Thyroid gland (tissue), 4 donors: ENCODE results near the gene SP140.

Experiments
- POLR2A ChIP-seq, 2 donors: fragments of 450-650 bp; IDR thresholded peaks; one replicate each; pipeline ENCODE4 v1.6.1; 2017; ENCODE audit warnings: antibody characterized with exemption in 2 of 2, mild to moderate bottlenecking in 2 of 2, moderate library complexity in 1 of 2
- TF ChIP-seq, protein P1 (sequence below), 6 experiments: fragments of 200-600 bp in 3 of 6; fragments of 450-650 bp in 3 of 6; sonication (generic) in 3 of 6; IDR thresholded peaks; one replicate each; pipeline ENCODE4 v1.5.1; 2016 to 2019; ENCODE audit warnings: antibody characterized with exemption in 6 of 6, mild to moderate bottlenecking in 2 of 6, inconsistent platforms in 1 of 6, moderate library complexity in 1 of 6

DNA sequence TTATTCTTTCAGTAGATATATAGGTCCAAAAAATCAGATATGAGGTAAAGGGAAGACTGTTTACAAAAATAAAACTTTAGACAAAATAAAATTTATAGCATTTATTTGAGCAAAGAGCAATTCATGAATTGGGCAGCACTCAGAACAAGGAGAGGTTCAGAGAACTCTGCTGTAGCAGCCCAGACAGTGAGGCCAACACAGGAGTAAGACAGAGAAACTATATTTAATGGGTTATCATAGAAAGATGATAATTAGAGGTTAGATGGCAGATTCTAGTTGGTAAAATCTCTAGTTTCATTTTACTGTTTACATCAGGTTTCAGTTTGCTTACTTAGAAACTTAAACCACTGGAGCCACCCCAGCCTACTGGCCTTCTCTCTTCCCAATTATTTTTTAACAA, 71.4 kb downstream of the SP140 start:
- TF ChIP-seq, protein P1, sequence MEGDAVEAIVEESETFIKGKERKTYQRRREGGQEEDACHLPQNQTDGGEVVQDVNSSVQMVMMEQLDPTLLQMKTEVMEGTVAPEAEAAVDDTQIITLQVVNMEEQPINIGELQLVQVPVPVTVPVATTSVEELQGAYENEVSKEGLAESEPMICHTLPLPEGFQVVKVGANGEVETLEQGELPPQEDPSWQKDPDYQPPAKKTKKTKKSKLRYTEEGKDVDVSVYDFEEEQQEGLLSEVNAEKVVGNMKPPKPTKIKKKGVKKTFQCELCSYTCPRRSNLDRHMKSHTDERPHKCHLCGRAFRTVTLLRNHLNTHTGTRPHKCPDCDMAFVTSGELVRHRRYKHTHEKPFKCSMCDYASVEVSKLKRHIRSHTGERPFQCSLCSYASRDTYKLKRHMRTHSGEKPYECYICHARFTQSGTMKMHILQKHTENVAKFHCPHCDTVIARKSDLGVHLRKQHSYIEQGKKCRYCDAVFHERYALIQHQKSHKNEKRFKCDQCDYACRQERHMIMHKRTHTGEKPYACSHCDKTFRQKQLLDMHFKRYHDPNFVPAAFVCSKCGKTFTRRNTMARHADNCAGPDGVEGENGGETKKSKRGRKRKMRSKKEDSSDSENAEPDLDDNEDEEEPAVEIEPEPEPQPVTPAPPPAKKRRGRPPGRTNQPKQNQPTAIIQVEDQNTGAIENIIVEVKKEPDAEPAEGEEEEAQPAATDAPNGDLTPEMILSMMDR (IDR thresholded peaks at IDR 0.05): no peak
- TF ChIP-seq POLR2A (IDR thresholded peaks at IDR 0.05): no peak
